K562 (cell line): ENCODE measurements around the gene ATAD3C. TPM values are rescaled to one million over a fixed set of nuclear protein-coding genes. Genes with fewer than 3 reads are reported as not detected.
A peak's percentile ranks its signal among the peaks of the same experiment; 100 is the strongest.

ENCODE experiments used
- ATAC-seq: fragments of 200-7000 bp; cut with Tn5 transposase; 3 replicates; pipeline ENCODE4 v1.9.1; 2020; ENCODE audit warnings: moderate library complexity
- BruUV-seq: library from RNA; stranded (reverse); fragments of 400-500 nt; replicated peaks from 2 replicates; lab custom pipeline; 2021; lab: Mats Ljungman, UMichigan
- CTCF ChIA-PET: fragments of 300-600 bp; formaldehyde crosslinking; extraction: SDS; loops from one replicate; lab custom pipeline; 2021; ENCODE audit warnings: low intra/inter-chr PET ratio; lab: Yijun Ruan, JAX
- POLR2A ChIA-PET: fragments of 300-600, 350-650 bp; sonication (Branson Sonifier 250); formaldehyde crosslinking; extraction: SDS; loops from one replicate; lab custom pipeline; 2021; ENCODE audit warnings: antibody characterized with exemption, inconsistent platforms; lab: Yijun Ruan, JAX
- DNase-seq, 4 experiments: peaks; one replicate each; pipeline versions ENCODE4 v3.0.0 to v3.0.0-alpha.2; 2011 to 2018; ENCODE audit warnings: low spot score in 3 of 4, mixed read lengths in 3 of 4; ENCODE audit errors: extremely low read depth in 1 of 4
- FAIRE-seq: peaks from 2 replicates; lab custom pipeline; 2011; peaks lifted over from hg19 to GRCh38; lab: Jason Lieb, UNC
- H2AFZ ChIP-seq: 2 replicates; pipeline ENCODE4 v1.6.0; 2011; ENCODE audit warnings: low read depth, low read length, control low read depth, inconsistent platforms
- H3K27ac ChIP-seq: fragments of 200-600 bp; 3 replicates; pipeline ENCODE4 v1.8.0; 2011; ENCODE audit warnings: low read depth, mild to moderate bottlenecking, control low read depth, inconsistent platforms, low read length, moderate library complexity, mixed read lengths; ENCODE audit errors: extremely low read depth
- H3K27me3 ChIP-seq, 2 experiments: fragments of 300-600 bp in 1 of 2; 2 replicates in 1 of 2; 3 replicates in 1 of 2; pipeline versions ENCODE4 v1.6.0 to v1.8.0; 2011; ENCODE audit warnings: inconsistent platforms in 2 of 2, low read length in 2 of 2, mild to moderate bottlenecking in 1 of 2, mixed read lengths in 1 of 2, moderate library complexity in 1 of 2; ENCODE audit not compliant: control insufficient read depth in 2 of 2, insufficient read depth in 2 of 2
- H3K36me3 ChIP-seq: fragments of 300-600 bp; 3 replicates; pipeline ENCODE4 v1.8.0; 2011; ENCODE audit warnings: mild to moderate bottlenecking, low read length, inconsistent platforms; ENCODE audit not compliant: control insufficient read depth, insufficient read depth
- H3K4me1 ChIP-seq, 2 experiments: fragments of 200-600 bp in 1 of 2; replicated peaks in 1 of 2; 2 replicates in 1 of 2; 3 replicates in 1 of 2; pipeline versions ENCODE4 v1.5.1 to v1.8.0; 2011; ENCODE audit warnings: inconsistent platforms in 2 of 2, low read length in 2 of 2, mild to moderate bottlenecking in 1 of 2, mixed read lengths in 1 of 2, moderate library complexity in 1 of 2; ENCODE audit not compliant: control insufficient read depth in 2 of 2, insufficient read depth in 2 of 2
- H3K4me2 ChIP-seq: 2 replicates; pipeline ENCODE4 v1.6.1; 2011; ENCODE audit warnings: low read length, control low read depth, inconsistent platforms, mixed read lengths; ENCODE audit not compliant: insufficient read depth
- H3K4me3 ChIP-seq: fragments of 200-600 bp; sonication (generic), shearing (Covaris generic); 2 replicates; pipeline ENCODE4 v1.5.1; 2016; ENCODE audit warnings: control low read depth, inconsistent platforms
- H3K79me2 ChIP-seq: fragments of 200-600 bp; 3 replicates; pipeline ENCODE4 v1.8.0; 2011; ENCODE audit warnings: low read length, inconsistent platforms; ENCODE audit not compliant: control insufficient read depth, insufficient read depth
- H3K9ac ChIP-seq, 2 experiments: 2 replicates each; pipeline versions ENCODE4 v1.6.0 to v1.6.1; 2011; ENCODE audit warnings: low read depth in 2 of 2, low read length in 2 of 2, control low read depth in 1 of 2, inconsistent platforms in 1 of 2, mild to moderate bottlenecking in 1 of 2, mixed read lengths in 1 of 2; ENCODE audit not compliant: insufficient read depth in 1 of 2
- H3K9me1 ChIP-seq: one replicate; pipeline ENCODE4 v1.6.0; 2011; ENCODE audit warnings: inconsistent platforms, mild to moderate bottlenecking, low read length, moderate library complexity; ENCODE audit not compliant: control insufficient read depth, insufficient read depth
- H3K9me3 ChIP-seq: replicated peaks from 2 replicates; pipeline ENCODE4 v1.5.1; 2011; ENCODE audit warnings: low read depth, low read length, inconsistent platforms; ENCODE audit not compliant: control insufficient read depth, insufficient read depth
- H4K20me1 ChIP-seq: replicated peaks from 2 replicates; pipeline ENCODE4 v1.6.1; 2011; ENCODE audit warnings: low read length, inconsistent platforms, mixed read lengths; ENCODE audit not compliant: control insufficient read depth, insufficient read depth
- HMGN3 ChIP-seq: IDR thresholded peaks from 2 replicates; pipeline ENCODE4 v1.6.1; 2011; ENCODE audit warnings: borderline replicate concordance, low read depth, mild to moderate bottlenecking, mixed read lengths, low read length; ENCODE audit not compliant: insufficient read length; ENCODE audit errors: extremely low read depth
- PTTG1 ChIP-seq: fragments of 450-650 bp; IDR thresholded peaks from 2 replicates; pipeline ENCODE4 v1.6.1; 2016; ENCODE audit warnings: low read depth, mild to moderate bottlenecking, missing genetic modification characterization, missing compliant biosample characterization
- WGBS: fragments of 100-300 bp; shearing (Covaris generic); methylation state at CpG from one replicate; pipeline ENCODE4 v1.1.6; 2016; ENCODE audit warnings: low coverage, mixed read lengths; ENCODE audit not compliant: insufficient coverage; ENCODE audit errors: missing lambda C conversion rate; 5-methylcytosine and 5-hydroxymethylcytosine counted together
- in situ Hi-C: fragments of 300-500 bp; cut with MboI; formaldehyde crosslinking; loops from 4 replicates; pipeline ENCODE4 v1.15.0; 2018; ENCODE audit warnings: inconsistent platforms, mixed read lengths
- intact Hi-C: fragments of 100-400 bp; cut with micrococcal nuclease; formaldehyde crosslinking; loops from 2 replicates; pipeline ENCODE4 v1.14.2; 2022
- polyA plus RNA-seq, 8 experiments: library from polyadenylated mRNA; depleted of rRNA in 4 of 8; stranded (reverse) in 5 of 8; unstranded in 3 of 8; fragments of >200 nt; fragmentation: Nextera tagmentation in 2 of 8; fragmentation: Illumina TruSeq in 1 of 8; extraction: Ambion mirVana in 2 of 8; extraction: Trizol in 1 of 8; gene quantifications; 2 replicates each; pipeline versions ENCODE4 v1.2.1 to v1.2.3, GENCODE V29; 2011 to 2014; ENCODE audit warnings: inconsistent platforms in 1 of 8, missing spikeins in 1 of 8
- total RNA-seq, 7 experiments: library from RNA; depleted of rRNA in 6 of 7; stranded (reverse); fragments of >200 nt in 6 of 7; fragmentation: Illumina TruSeq in 2 of 7; extraction: Trizol in 2 of 7; gene quantifications; 2 replicates each; pipeline versions ENCODE4 v1.2.1 to v1.2.3, GENCODE V29; 2011 to 2021; ENCODE audit warnings: low replicate concordance in 1 of 7
- TF ChIP-seq, protein P1 (sequence below): sonication (generic); formaldehyde crosslinking; IDR thresholded peaks from 2 replicates; pipeline ENCODE4 v1.8.0; 2022; ENCODE audit warnings: mild to moderate bottlenecking, missing genetic modification reagents, borderline replicate concordance
- TF ChIP-seq, protein P2 (sequence below): sonication (generic); formaldehyde crosslinking; IDR thresholded peaks from 2 replicates; pipeline ENCODE4 v1.8.0; 2022; ENCODE audit warnings: missing genetic modification reagents, mild to moderate bottlenecking, moderate library complexity, borderline replicate concordance

ATAD3C gene
- total and polyA plus RNA-seq, 9 of the 15 experiments (the other 6 are each of a cell fraction or from before 2014, with no cell fraction given) = 0.03 to 0.18 TPM; not detected in 7

DNA sequence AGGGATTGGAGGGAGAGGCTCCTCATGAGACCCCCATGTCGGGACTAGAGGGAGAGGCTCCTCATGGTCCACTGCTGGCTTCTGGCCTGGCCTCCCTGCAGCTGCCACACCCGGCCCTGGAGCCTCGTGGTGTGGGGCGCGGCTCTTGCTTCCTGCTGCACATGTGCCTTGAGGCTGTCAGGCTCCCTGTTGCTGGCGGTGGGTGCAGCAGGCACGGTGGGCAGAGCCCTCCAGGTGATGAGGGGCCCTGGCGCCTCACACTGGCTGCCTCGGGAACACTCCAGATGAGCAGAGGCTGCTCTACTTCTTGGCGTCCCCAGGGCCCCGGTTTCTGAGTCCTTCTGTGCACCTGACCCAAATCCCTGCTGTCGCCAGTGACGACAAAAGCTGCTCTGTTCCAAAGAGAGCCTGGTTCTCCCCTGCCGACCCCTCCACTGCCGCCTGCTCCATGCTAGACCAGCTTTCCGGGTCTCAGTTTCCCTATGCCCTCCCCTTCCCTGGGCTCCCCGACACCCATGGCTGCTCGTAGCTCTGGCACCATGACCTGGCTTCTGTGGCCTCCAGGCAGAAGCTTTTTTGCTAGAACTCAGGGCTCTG, 12.3 kb downstream of the ATAD3C start (continued):
- TF ChIP-seq, protein P1, sequence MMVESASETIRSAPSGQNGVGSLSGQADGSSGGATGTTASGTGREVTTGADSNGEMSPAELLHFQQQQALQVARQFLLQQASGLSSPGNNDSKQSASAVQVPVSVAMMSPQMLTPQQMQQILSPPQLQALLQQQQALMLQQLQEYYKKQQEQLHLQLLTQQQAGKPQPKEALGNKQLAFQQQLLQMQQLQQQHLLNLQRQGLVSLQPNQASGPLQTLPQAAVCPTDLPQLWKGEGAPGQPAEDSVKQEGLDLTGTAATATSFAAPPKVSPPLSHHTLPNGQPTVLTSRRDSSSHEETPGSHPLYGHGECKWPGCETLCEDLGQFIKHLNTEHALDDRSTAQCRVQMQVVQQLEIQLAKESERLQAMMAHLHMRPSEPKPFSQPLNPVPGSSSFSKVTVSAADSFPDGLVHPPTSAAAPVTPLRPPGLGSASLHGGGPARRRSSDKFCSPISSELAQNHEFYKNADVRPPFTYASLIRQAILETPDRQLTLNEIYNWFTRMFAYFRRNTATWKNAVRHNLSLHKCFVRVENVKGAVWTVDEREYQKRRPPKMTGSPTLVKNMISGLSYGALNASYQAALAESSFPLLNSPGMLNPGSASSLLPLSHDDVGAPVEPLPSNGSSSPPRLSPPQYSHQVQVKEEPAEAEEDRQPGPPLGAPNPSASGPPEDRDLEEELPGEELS (CRISPR knock-in tag) = no peak

DNA sequence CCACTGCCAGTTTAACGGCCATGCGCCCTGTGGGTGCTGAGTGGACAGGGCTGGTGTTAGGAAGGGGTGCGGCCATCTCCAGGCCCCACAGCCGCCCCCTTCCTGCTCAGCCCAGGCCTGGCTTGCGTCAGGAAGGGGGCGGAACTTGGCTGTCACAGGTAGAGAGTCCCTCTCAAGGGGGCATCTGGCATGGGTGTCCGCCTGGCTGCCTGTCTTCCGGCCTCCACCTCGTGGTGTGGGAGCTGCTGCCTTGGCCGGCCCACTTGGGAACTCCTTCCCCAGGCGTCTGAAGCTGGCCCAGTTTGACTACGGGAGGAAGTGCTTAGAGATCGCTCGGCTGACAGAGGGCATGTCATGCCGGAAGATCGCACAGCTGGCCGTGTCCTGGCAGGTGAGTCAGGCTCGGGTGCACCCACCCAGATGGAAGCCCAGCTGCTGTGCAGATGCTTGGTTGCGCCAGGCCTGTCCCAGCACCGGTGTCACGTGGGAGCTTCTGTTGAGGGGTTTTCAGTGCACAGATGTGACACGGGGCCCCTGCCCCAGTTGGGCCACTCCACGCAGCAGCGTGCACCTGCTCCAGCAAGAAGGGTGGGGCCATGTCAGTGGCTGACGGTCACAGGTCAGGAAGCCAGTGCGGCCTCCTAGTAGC, 13.0 kb downstream of the ATAD3C start:
- Histone ChIP-seq H3K4me2 (no peak overlapping the region), H3K4me1 (peaks cover 0 to 34% of the 10 kb centered on the region in 2 experiments; a peak in 3 of 5 replicates), H3K36me3 (no peaks in the 10 kb centered on the region), H4K20me1 (no peaks in the 10 kb centered on the region), H3K9me1 (no peaks in the 10 kb centered on the region), H3K9me3 (peaks cover 6% of the 10 kb centered on the region; the same call in 1 of the 2 replicates), H3K9ac (peak overlapping the region in 1 of 2 experiments; percentile 78; a peak in 2 of 4 replicates)
- no TSS peak for BruUV-seq
- DNase-seq = peak in 3 of 4 experiments; percentile 30 to 71 (median 65)
- no peak for TF ChIP-seq PTTG1 (tag)
- TF ChIP-seq, protein P2, sequence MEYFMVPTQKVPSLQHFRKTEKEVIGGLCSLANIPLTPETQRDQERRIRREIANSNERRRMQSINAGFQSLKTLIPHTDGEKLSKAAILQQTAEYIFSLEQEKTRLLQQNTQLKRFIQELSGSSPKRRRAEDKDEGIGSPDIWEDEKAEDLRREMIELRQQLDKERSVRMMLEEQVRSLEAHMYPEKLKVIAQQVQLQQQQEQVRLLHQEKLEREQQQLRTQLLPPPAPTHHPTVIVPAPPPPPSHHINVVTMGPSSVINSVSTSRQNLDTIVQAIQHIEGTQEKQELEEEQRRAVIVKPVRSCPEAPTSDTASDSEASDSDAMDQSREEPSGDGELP = peak; percentile 21; the same call in 1 of the 2 replicates
- peak; percentile 24 for TF ChIP-seq HMGN3
- TF ChIP-seq, all 486 proteins: peak for 2
- POLR2A ChIA-PET = interaction anchor here (1.7 kb wide), 1 partner anchor 21 kb away, joined by 5 read pairs; no protein-coding TSS in a partner anchor
- no peak for FAIRE-seq
- intact Hi-C loops (no loop called here), in situ Hi-C loops (no loop called here)
- H3K27me3 ChIP-seq = no peaks in the 10 kb centered on the region; a peak in 1 of 5 replicates
- H3K79me2 ChIP-seq = no peaks in the 10 kb centered on the region
- peak overlapping the region; percentile 51; the same call in 1 of the 2 replicates for H2AFZ ChIP-seq
- CTCF ChIA-PET = no interaction called here
- no peak overlapping the region for H3K4me3 ChIP-seq
- no peak overlapping the region for H3K27ac ChIP-seq
- WGBS = 49% methylated on average over 26 of the region's 26 CpGs
- ATAC-seq = peak; percentile 63
